Lung (tissue), 12 donors: ENCODE results near the gene THEMIS. TPM values are rescaled to one million over a fixed set of nuclear protein-coding genes. Genes with fewer than 3 reads are reported as not detected.

Experiments
- ATAC-seq: fragments of 200-7000 bp; cut with Tn5 transposase; one replicate; pipeline ENCODE4 v1.9.1; 2020; ENCODE audit warnings: moderate number of reproducible peaks; ENCODE audit not compliant: insufficient read depth, low FRiP score
- DNase-seq, 3 donors: peaks; one replicate each; pipeline ENCODE4 v3.0.0-alpha.2; 2013 to 2017
- H3K27ac ChIP-seq, 2 donors: one replicate each; pipeline ENCODE4 v1.5.1; 2013; ENCODE audit warnings: mild to moderate bottlenecking in 2 of 2, moderate library complexity in 2 of 2, control low read depth in 1 of 2, inconsistent platforms in 1 of 2, low read depth in 1 of 2, low read length in 1 of 2
- H3K27me3 ChIP-seq, 3 donors: one replicate each; pipeline ENCODE4 v1.5.1; 2013; ENCODE audit warnings: low read length in 2 of 3; ENCODE audit not compliant: control insufficient read depth in 3 of 3, insufficient read depth in 3 of 3
- H3K36me3 ChIP-seq, 4 donors: one replicate each; pipeline ENCODE4 v1.5.1; 2013; ENCODE audit warnings: low read length in 4 of 4, mild to moderate bottlenecking in 1 of 4, moderate library complexity in 1 of 4; ENCODE audit not compliant: control insufficient read depth in 4 of 4, insufficient read depth in 4 of 4
- H3K4me1 ChIP-seq, 5 donors: one replicate each; pipeline ENCODE4 v1.5.1; 2013; ENCODE audit warnings: low read length in 5 of 5, mild to moderate bottlenecking in 2 of 5, moderate library complexity in 1 of 5; ENCODE audit not compliant: control insufficient read depth in 5 of 5, insufficient read depth in 5 of 5
- H3K4me3 ChIP-seq: one replicate; pipeline ENCODE4 v1.5.1; 2013; ENCODE audit warnings: mild to moderate bottlenecking, control low read depth, moderate library complexity
- H3K9ac ChIP-seq, 2 donors: one replicate each; pipeline ENCODE4 v1.5.1; 2013; ENCODE audit warnings: low read length in 2 of 2, control low read depth in 1 of 2; ENCODE audit not compliant: insufficient read depth in 1 of 2
- H3K9me3 ChIP-seq, 4 donors: one replicate each; pipeline ENCODE4 v1.5.1; 2013; ENCODE audit warnings: low read length in 3 of 4, mild to moderate bottlenecking in 1 of 4, moderate library complexity in 1 of 4; ENCODE audit not compliant: control insufficient read depth in 4 of 4, insufficient read depth in 3 of 4
- CTCF ChIP-seq: IDR thresholded peaks from 2 replicates; pipeline ENCODE4 v1.5.1; 2012; ENCODE audit warnings: mild to moderate bottlenecking; ENCODE audit errors: control extremely low read depth, extremely low read depth
- WGBS, 2 donors: extraction: QIAGEN DNeasy Blood & Tissue Kit; methylation state at CpG; one replicate each; pipeline ENCODE4 v1.1.7; 2013; 5-methylcytosine and 5-hydroxymethylcytosine counted together
- polyA plus RNA-seq, 2 donors: library from polyadenylated mRNA; stranded (reverse); fragments of 200-250 nt; gene quantifications; one replicate each; pipeline ENCODE4 v1.2.1, GENCODE V29; 2013
- total RNA-seq, 2 donors: library from RNA; depleted of rRNA in 1 of 2; stranded (reverse); fragments of >200 nt in 1 of 2; gene quantifications; one replicate each; pipeline ENCODE4 v1.2.1, GENCODE V29; 2014 to 2021
- donor health status: control.
- donor health status: control.
- donor health status: Bipolar disorder and iron deficiency.
- donor health status: healthy.
- donor health status: DM: yes; HTN: yes; CAD: no.

The THEMIS gene
- total and polyA plus RNA-seq, 4 donors = 0.22 to 0.86 (median 0.54) TPM

GRCh38 chr6:127844529-127844928 is 56.3 kb downstream of the THEMIS start:
- DNase-seq = no peak
- Histone ChIP-seq H3K4me1 (no peaks in the 10 kb centered on the region), H3K36me3 (no peaks in the 10 kb centered on the region), H3K9me3 (peaks cover 0 to 4% (median 0%) of the 10 kb centered on the region in 4 donors), H3K27ac (no peak overlapping the region), H3K9ac (no peak overlapping the region), H3K4me3 (no peak overlapping the region), H3K27me3 (peaks cover 0 to 1% (median 0%) of the 10 kb centered on the region in 3 donors)
- 78 to 83% methylated on average over 1 of the region's 1 CpG for WGBS, 2 donors
- no peak for ATAC-seq
- no peak for TF ChIP-seq CTCF

- Histone ChIP-seq H3K4me1 (no peaks in the 10 kb centered on the region), H3K27me3 (peaks cover 0 to 4% (median 0%) of the 10 kb centered on the region in 3 donors), H3K27ac (no peak overlapping the region), H3K9me3 (peaks cover 0 to 4% (median 0%) of the 10 kb centered on the region in 4 donors), H3K9ac (no peak overlapping the region), H3K4me3 (no peak overlapping the region), H3K36me3 (no peaks in the 10 kb centered on the region)
- ATAC-seq = no peak
- TF ChIP-seq CTCF = no peak
- no peak for DNase-seq
- 90 to 97% methylated on average over 1 of the region's 1 CpG for WGBS, 2 donors
These were observed 57.3 kb downstream of the THEMIS start for GRCh38 chr6:127843582-127843981.

- ATAC-seq (no peak), DNase-seq (no peak)
- H3K9me3 ChIP-seq = peaks cover 0 to 4% (median 0%) of the 10 kb centered on the region in 4 donors
- peaks cover 0 to 4% (median 0%) of the 10 kb centered on the region in 3 donors for H3K27me3 ChIP-seq
- WGBS, 2 donors = 80% methylated on average over 4 of the region's 4 CpGs
- TF ChIP-seq CTCF = no peak
- H3K9ac ChIP-seq = no peak overlapping the region
- H3K36me3 ChIP-seq = no peaks in the 10 kb centered on the region
- no peak overlapping the region for H3K27ac ChIP-seq
- no peak overlapping the region for H3K4me3 ChIP-seq
- no peaks in the 10 kb centered on the region for H3K4me1 ChIP-seq
These were observed 58.3 kb downstream of the THEMIS start for GRCh38 chr6:127842562-127842961.

GRCh38 chr6:127841811-127842210 is 59.0 kb downstream of the THEMIS start:
- peaks cover 0 to 4% (median 0%) of the 10 kb centered on the region in 3 donors for H3K27me3 ChIP-seq
- no peak overlapping the region for H3K9ac ChIP-seq
- ATAC-seq (no peak), DNase-seq (no peak)
- no peaks in the 10 kb centered on the region for H3K36me3 ChIP-seq
- peaks cover 0 to 2% (median 0%) of the 10 kb centered on the region in 5 donors for H3K4me1 ChIP-seq
- H3K27ac ChIP-seq = no peak overlapping the region
- H3K9me3 ChIP-seq = peaks cover 0 to 4% (median 0%) of the 10 kb centered on the region in 4 donors
- no peak for TF ChIP-seq CTCF
- H3K4me3 ChIP-seq = no peak overlapping the region
- WGBS, 2 donors = 83 to 84% methylated on average over 1 of the region's 1 CpG
